DMS 273 (cell line): ENCODE measurements around the gene ASCC1.
"Not testable (repeated sequence)": the region's sequence is repeated elsewhere in the genome, so short reads cannot be mapped to it uniquely, and the experiment has no call there.

ENCODE experiments used
- DNase-seq: peaks from one replicate; lab custom pipeline; 2025; ENCODE audit not compliant: unreplicated experiment; lab: John Stamatoyannopoulos, UW

The ASCC1 gene

GRCh38 chr10:72133517-72133916 is 82.6 kb downstream of the ASCC1 start:
- DNase-seq, result no peak

DNA sequence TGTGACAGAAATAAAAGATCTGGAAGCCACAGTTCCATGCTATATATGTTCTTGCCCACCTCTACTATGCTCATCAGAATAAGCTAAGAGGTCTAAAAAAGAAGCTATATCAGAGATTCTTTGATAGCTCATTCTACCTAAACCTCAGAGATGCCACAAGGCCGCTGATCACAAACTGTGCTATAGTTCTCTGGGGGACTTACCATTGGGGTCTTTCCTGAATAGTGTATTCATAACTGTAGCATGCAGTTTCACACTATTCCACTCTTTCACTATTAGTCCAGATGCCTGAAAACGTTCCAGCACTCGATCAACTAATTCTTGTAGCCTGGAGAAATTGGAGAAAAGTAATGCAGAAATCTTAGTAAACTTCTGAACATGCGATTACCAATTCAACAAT is 83.2 kb downstream of the ASCC1 start:
- no peak for DNase-seq

GRCh38 chr10:72127571-72127970 is 88.5 kb downstream of the ASCC1 start:
- no peak for DNase-seq

DNA sequence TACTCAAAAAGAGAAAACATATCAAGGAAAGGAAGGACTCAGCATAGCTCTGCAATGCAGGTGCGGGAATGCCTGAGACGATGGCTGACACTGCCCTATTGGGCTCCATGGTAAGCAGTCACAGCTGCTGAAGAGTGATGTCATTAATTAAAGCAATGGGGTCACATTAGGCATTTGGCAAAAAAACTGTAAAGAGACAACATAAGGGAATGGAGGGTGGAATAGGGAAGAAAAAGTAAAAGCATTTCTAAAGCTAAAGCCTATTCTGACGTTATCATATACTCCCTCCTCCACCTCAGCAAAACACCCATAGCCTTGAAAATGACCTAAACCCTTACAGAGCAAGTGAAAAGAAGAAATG is 89.2 kb downstream of the ASCC1 start:
- DNase-seq, result no peak

DNA sequence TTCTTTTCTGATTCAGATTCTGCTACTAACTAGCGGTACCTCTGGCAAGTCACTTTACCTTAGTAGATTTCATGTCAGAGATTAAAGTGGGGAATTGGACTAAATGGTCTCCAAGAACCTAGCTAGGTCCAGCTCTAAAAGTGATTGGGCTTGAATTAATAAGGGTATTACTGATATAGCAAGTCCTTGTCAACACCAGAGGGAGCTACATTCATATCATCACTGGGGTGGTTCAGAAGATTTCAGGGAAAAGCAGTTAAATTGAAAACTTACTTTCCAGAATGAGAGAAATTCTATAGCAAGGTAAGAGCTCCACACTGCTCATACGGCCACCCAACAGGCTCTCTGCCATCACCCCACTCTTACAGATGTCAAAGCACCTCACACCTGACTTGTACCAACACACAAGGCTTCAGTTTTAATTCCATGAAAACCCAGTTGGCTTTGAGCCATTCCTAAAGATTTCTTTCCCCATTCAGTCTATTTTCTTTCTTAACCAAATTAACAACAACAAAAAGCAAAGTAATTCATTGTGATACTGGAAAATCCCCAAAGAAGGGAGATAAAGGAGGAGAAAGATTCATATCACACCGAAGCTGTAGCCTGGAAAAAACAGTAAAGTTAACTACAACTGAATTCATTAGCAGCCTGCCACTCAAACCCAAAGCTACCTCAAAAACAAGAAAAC is 89.7 kb downstream of the ASCC1 start:
- DNase-seq, result peak; percentile 37

DNA sequence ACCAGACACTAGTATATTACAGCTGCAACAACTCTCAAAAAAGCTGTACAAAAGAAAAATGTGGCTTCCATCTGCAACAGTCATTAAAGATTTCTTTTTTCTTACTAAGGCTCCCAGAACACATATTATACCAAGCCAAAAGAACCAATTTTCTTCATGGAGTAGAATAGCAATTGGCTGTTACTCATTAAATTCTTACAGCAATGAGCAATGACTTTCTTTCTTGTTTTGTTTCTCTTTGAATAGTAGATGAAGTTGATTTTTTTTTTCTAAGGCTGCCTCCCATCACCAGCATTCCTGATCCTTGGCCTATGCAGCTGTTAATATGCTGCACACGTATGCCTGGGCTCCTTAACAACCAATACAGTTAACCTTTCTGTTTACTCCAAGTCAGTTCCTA is 91.1 kb downstream of the ASCC1 start:
- no peak for DNase-seq

DNA sequence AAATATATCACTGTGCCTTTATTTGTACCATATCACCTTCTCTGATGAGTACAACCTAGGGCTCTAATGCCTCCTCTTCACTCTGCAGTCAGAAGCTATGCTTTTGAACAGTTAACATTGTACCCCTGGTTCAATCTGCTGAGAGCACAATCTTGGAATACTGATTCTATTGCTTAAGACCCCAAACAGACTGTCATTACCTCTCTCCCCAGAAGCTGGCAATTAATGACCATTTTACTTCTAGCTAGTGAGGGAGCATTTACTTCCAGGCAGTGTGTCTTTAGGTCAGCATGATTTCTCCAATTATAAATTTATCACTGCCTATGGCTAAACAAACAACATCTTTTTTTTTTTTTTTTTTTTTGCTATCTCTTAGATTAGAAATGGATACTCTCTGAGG is 91.7 kb downstream of the ASCC1 start:
- no peak for DNase-seq

DNA sequence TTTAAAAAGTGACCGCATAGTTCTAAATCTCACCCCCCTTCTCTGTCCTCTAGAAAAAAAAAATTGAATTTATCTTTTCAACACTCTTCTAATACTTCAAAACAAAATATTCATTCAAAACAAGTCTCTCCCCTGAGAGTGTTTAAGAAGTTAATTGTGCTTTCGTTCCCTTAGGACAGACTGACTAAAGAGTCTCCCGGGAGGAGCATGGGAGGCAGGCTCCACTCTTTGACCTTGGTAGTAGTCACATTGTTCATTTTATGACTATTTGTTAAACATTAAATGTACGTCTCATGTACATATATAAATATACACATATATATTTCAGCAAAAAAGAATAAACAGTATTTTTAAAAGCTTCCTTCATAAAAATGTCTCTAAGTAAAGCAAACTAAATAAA is 92.5 kb downstream of the ASCC1 start:
- no peak for DNase-seq

DNA sequence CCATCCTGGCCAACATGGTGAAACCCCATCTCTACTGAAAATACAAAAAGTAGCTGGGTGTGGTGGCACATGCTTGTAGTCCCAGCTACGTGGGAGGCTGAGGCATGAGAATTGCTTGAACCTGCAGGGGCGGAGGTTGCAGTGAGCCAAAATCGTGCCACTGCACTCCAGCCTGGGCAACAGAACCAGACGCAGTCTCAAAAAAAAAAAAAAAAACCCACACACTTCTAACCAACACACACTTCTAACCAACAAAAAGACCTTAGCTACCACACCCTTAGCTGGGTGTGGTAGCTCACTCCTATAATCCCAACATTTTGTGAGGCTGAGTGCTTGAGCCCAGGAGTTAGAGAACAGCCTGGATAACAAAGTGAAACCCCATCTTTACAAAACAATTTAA is 93.9 kb downstream of the ASCC1 start:
- DNase-seq, result no peak

DNA sequence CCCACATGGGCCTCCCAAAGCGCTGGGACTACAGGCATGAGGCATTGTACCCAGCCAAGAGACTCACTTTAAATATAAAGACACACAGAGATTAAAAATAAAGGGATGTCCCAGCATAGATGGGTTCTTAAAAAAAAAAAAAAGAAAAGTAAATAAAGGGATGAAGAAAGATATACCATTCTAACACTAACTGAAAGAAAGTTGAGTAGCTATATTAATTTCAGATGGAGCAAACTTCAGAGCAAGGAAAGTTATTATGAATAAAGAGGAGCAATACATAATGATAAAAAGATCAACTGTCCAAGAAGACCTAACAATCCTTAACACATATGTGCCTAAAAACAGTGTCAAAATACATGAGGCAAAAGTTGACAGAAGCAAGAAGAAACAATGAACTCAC is 94.7 kb downstream of the ASCC1 start:
- no peak for DNase-seq

DNA sequence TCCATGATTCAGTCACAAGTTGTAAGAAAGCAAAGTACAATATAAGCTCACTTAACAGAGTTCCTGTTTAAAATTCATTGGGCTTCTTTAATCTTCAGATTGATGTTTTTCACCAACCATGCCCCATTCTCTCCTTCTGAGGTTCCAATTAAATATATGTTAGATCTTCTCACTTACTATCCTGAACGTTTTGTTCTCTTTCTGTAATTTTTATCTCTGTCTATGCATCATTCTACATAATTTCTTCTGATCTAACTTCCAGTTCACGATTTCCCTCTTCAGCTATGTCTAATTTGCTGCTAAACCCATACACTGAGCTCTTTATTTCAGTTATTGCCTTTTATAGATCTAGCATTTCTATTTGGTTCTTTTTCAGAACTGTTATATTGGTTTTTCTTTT is 99.7 kb downstream of the ASCC1 start:
- no peak for DNase-seq

DNA sequence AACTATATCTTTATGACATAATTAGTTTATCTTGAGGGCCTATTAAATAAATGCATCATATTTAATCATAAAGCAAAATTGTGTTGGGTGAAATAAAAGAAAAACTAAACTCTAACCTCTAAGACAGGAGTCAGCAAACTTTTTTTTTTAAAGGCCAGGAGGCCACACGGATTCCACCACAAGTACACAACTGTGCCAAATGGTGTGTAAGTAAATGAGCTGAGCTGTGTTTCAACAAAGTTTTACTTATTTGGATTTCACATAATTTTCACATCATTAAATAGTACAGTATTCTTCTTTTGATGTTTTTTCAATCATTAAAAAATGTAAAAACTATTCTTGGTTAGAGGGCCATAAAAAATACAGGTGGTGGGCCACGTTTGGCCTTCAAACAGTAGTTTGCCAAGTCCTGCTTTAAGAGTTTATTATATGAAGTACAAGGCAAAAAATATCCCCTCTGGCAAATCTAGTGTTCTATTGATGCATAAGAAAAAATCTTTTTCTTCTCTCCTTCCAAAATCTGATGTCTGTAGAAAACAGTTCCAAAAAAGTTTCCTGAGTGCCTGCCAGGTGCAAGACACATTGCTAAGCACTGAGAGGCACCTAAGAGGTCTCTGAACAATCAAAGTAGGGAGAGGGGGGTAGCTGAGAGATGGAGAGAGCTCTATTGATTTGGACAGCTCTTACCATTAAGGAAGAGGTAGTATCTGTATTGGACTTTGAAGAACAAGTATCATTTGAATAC is 101.2 kb downstream of the ASCC1 start:
- DNase-seq, result no peak

GRCh38 chr10:72110673-72111401 is 105.2 kb downstream of the ASCC1 start:
- DNase-seq, result no peak

DNA sequence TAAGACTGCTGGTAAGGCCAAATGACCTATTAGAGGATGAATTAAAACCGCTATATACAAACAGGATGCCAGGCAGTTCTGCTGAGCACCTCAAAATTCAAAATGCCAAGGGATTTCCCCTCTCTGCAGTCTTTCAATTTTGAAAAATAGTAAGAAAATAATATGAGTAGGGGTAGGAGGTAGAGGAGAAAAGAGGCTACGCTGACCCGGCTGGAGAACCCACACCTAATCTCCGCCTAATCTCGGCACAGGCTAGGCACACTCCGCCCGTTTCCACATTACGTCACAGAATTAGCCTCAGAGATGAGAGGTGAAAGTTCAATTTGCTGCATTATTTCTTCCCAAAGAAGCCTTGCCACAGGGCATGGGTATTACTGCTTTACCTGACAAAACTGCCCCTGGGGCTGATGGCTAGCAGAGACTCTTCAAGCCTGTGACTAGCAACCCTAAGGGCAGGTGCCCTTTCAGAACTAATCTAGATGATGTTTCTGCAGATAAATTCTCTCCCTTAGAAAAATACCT is 106.4 kb downstream of the ASCC1 start:
- DNase-seq, result no peak

- no peak for DNase-seq
Measured at GRCh38 chr10:72108830-72109635, 107.0 kb downstream of the ASCC1 start.

GRCh38 chr10:72108004-72108370 is 108.1 kb downstream of the ASCC1 start:
- DNase-seq, result not testable (repeated sequence)

DNA sequence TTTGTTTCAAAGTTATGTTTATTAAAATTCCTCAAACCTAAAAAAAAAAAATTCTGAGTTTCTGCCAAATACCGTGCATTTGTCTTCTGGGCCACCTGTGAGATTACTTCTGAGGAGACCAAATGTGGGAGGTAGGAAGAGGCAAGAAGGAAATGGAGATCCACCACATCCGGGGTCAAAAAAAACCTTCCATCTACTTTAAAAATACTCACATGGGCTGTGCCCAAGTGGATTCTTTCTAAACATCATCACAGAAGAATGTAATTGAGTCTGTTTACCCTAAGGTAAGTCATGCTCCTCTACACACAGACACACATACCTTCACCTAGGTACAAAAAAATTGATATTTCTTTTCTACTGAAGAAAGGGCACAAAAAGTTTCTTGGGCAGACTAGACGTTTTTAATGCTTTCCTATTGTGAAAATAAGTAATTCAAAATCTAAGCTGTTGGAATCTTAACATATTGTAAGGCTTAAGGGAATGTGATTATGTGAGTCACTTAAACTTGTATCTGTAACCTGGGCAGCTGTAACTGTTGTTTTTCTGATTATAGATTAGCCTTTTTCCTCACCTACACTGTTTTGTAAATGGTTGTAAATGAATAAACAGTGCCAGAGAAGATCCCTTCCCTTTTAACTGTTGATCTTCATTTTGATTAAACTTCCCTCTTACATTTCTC is 108.6 kb downstream of the ASCC1 start:
- no peak for DNase-seq

DNA sequence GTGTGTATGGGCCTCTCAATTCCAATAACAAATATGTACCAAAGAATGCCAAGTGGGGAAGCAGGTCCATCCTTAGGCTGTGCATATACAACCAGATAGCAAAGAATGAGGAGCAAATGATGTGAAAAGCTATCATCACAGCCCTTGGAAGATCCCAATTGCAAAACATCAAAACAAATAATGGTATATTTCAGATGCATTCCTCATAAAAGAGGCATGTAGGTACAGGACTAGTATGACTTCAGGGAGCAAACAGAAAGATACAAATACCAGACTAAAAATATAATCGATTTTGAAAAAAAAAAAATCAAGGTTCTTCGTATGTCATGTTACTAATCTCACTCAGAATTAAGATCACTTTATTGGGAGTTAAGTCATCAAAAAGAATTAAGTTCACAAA is 109.2 kb downstream of the ASCC1 start:
- no peak for DNase-seq

DNA sequence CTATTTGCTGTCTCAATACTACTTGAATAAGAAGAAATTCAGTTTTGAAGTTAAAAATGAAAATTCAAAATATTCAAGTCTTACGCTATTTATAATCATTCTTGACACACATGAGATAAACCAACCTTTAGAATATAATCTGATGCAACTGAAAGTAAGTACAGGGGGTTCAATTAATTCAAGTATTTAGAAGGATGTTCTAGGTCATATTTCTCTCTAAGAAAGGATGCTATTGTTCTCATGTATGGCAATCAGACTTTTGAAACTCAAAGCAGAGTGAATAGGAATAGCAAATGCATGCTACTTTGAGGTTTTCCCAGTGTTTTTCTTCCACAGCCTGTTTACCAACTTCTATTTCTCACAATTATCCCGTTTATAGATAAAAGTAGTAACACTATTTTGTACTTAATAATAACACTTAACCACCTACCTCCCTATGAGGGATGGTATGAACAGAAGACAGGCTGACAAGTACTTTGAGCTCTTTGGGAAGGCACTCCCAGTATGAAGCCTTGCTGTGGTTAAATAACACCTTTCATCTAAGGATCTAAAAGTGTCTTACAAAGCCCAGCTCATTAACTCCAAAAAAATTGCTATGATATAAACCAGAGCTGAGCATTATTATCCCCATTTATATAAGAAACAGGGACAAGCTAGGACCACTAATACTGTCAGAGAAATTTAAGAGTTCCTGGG is 109.8 kb downstream of the ASCC1 start:
- DNase-seq, result no peak

DNA sequence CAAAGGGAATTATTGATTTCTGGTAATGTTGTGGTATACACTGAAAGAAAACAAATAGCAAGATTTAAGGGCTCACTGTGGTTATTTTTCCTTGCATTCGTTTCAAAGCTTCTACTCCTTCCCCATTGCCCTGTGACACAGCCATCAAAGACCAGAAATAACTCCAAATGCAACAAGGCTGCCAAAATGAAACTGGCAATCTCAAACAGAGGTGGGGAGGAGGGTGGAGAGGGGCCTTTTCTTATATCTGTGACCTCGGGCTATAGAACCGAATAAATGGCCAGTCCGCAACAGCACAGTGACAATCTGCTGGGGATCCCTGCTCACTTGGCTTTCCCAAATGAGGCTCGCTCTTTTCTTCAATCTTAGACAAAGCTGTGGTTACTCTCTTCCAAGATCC is 110.4 kb downstream of the ASCC1 start:
- DNase-seq, result no peak
